Esophagus squamous epithelium (tissue), 4 donors: ENCODE measurements around the gene TM4SF1.

Experiments
- CTCF ChIP-seq, 6 experiments: fragments of 450-650 bp in 4 of 6; fragments of 200-600 bp in 2 of 6; sonication (generic) in 2 of 6; IDR thresholded peaks; one replicate each; pipeline ENCODE4 v1.5.1; 2016 to 2019; ENCODE audit warnings: antibody characterized with exemption in 6 of 6, mild to moderate bottlenecking in 4 of 6, moderate library complexity in 4 of 6
- POLR2A ChIP-seq, 4 donors: fragments of 450-650 bp; IDR thresholded peaks; one replicate each; pipeline ENCODE4 v1.6.1; 2017; ENCODE audit warnings: antibody characterized with exemption in 4 of 4, mild to moderate bottlenecking in 4 of 4, moderate library complexity in 3 of 4

- TF ChIP-seq POLR2A (IDR thresholded peaks at IDR 0.05), result no peak
- no peak for TF ChIP-seq CTCF (IDR thresholded peaks at IDR 0.05)
Measured at GRCh38 chr3:149414557-149415231, 37.2 kb upstream of the TM4SF1 start.
